GM12878 (cell line): Measurements from ENCODE around the gene TRIOBP. TPM values are rescaled to one million over a fixed set of nuclear protein-coding genes. Genes with fewer than 3 reads are reported as not detected.

Experiments used
- BCL11A ChIP-seq: IDR thresholded peaks from 2 replicates; pipeline ENCODE4 v1.6.1; 2011; ENCODE audit warnings: low read depth, low read length
- CREB1 ChIP-seq: IDR thresholded peaks from 2 replicates; pipeline ENCODE4 v1.6.1; 2012; ENCODE audit warnings: low read depth, mild to moderate bottlenecking, inconsistent platforms
- DPF2 ChIP-seq: fragments of 450-650 bp; IDR thresholded peaks from 2 replicates; pipeline ENCODE4 v1.6.1; 2017; ENCODE audit warnings: mild to moderate bottlenecking
- FOS ChIP-seq: IDR thresholded peaks from 3 replicates; pipeline ENCODE4 v1.6.1; 2011; ENCODE audit warnings: borderline replicate concordance; ENCODE audit not compliant: insufficient read length; ENCODE audit errors: extremely low read depth
- HCFC1 ChIP-seq: fragments of 150-350 bp; IDR thresholded peaks from 2 replicates; pipeline ENCODE4 v1.6.1; 2014; ENCODE audit warnings: low read length
- NFXL1 ChIP-seq: fragments of 450-650 bp; IDR thresholded peaks from 2 replicates; pipeline ENCODE4 v1.6.1; 2017; ENCODE audit warnings: antibody characterized with exemption, mild to moderate bottlenecking, borderline replicate concordance
- NR2C2 ChIP-seq: IDR thresholded peaks from 2 replicates; pipeline ENCODE4 v1.6.1; 2011; ENCODE audit warnings: borderline replicate concordance, low read depth; ENCODE audit not compliant: control insufficient read depth, insufficient read length
- SUPT20H ChIP-seq: IDR thresholded peaks from 2 replicates; pipeline ENCODE4 v1.6.1; 2011; ENCODE audit warnings: low read depth, mild to moderate bottlenecking, low read length, moderate library complexity, borderline replicate concordance; ENCODE audit not compliant: control insufficient read depth
- TAF1 ChIP-seq: IDR thresholded peaks from 2 replicates; pipeline ENCODE4 v1.6.1; 2011; ENCODE audit warnings: mild to moderate bottlenecking, low read depth, low read length, borderline replicate concordance
- ZBTB11 ChIP-seq: fragments of 450-650 bp; formaldehyde crosslinking; IDR thresholded peaks from 2 replicates; pipeline ENCODE4 v1.5.0; 2022; ENCODE audit warnings: mild to moderate bottlenecking, missing genetic modification characterization
- polyA plus RNA-seq, 11 experiments: library from polyadenylated mRNA; depleted of rRNA in 4 of 11; unstranded in 6 of 11; stranded (reverse) in 5 of 11; fragments of >200 nt; fragmentation: Nextera tagmentation in 4 of 11; fragmentation: Illumina TruSeq in 1 of 11; extraction: Ambion mirVana in 4 of 11; extraction: Trizol in 1 of 11; gene quantifications; 1 replicate in 1 of 11; 2 replicates in 10 of 11; pipeline versions ENCODE4 v1.2.1 to v1.2.3, GENCODE V29; 2011 to 2016; ENCODE audit warnings: inconsistent platforms in 2 of 11, missing spikeins in 2 of 11, low read depth in 1 of 11
- total RNA-seq, 4 experiments: library from RNA; depleted of rRNA in 3 of 4; stranded (reverse); fragments of >200 nt in 3 of 4; fragmentation: Illumina TruSeq in 1 of 4; extraction: Trizol in 1 of 4; gene quantifications; 2 replicates each; pipeline versions ENCODE4 v1.2.1 to v1.2.3, GENCODE V29; 2013 to 2021
- TF ChIP-seq, protein P1 (sequence below): fragments of 450-650 bp; IDR thresholded peaks from 2 replicates; pipeline ENCODE4 v1.6.1; 2017; ENCODE audit warnings: borderline replicate concordance

Gene TRIOBP
- total and polyA plus RNA-seq, 10 of the 15 experiments (the other 5 are each of a cell fraction or from before 2014, with no cell fraction given), result 0.21 to 23.6 (median 11.9) TPM

DNA sequence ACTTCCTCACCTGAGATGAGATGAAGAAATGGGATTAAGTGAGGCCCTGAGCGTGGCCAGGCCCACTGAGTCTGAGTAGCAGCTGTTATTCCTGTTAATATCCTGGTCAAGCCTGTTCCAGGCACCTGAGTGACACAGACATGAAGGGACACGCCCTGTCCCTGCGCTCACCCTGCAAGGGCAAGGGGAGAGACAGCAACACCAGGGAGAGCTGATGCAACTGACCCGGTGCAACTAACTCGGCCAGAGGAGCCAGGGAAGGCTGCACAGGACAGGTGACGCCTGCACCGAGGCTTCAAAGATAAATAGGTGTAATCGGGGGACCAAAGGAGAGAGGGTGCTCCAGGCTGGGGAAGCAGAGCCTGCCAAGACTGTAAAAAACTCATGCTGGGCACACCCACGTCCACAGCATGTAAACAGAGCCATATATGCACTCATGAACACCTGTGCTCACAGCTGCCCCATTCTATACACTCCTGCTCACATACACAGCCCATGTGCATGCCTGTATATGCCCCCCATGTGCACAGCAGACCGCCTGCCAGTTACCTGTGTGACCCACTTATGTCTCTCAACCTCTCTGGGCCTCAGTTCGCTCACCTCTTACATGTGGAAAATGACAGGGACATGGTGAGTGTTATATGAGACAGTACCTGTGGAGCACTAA is 88.1 kb downstream of the TRIOBP start (continued):
- TF ChIP-seq ZBTB11, result no peak
- no peak for TF ChIP-seq DPF2
- TF ChIP-seq NR2C2, result no peak
- TF ChIP-seq, protein P1, sequence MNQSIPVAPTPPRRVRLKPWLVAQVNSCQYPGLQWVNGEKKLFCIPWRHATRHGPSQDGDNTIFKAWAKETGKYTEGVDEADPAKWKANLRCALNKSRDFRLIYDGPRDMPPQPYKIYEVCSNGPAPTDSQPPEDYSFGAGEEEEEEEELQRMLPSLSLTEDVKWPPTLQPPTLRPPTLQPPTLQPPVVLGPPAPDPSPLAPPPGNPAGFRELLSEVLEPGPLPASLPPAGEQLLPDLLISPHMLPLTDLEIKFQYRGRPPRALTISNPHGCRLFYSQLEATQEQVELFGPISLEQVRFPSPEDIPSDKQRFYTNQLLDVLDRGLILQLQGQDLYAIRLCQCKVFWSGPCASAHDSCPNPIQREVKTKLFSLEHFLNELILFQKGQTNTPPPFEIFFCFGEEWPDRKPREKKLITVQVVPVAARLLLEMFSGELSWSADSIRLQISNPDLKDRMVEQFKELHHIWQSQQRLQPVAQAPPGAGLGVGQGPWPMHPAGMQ, result no peak
- TF ChIP-seq TAF1, result no peak
- TF ChIP-seq HCFC1, result no peak
- no peak for TF ChIP-seq BCL11A
- TF ChIP-seq NFXL1, result no peak
- no peak for TF ChIP-seq CREB1
- no peak for TF ChIP-seq FOS
- no peak for TF ChIP-seq SUPT20H
